Measurements from ENCODE around the gene IFT122. TPM values are rescaled to one million over a fixed set of nuclear protein-coding genes. Genes with fewer than 3 reads are reported as not detected.

Gene IFT122
- total RNA-seq, 1 donor from 2014 or later: 27.1 TPM

DNA sequence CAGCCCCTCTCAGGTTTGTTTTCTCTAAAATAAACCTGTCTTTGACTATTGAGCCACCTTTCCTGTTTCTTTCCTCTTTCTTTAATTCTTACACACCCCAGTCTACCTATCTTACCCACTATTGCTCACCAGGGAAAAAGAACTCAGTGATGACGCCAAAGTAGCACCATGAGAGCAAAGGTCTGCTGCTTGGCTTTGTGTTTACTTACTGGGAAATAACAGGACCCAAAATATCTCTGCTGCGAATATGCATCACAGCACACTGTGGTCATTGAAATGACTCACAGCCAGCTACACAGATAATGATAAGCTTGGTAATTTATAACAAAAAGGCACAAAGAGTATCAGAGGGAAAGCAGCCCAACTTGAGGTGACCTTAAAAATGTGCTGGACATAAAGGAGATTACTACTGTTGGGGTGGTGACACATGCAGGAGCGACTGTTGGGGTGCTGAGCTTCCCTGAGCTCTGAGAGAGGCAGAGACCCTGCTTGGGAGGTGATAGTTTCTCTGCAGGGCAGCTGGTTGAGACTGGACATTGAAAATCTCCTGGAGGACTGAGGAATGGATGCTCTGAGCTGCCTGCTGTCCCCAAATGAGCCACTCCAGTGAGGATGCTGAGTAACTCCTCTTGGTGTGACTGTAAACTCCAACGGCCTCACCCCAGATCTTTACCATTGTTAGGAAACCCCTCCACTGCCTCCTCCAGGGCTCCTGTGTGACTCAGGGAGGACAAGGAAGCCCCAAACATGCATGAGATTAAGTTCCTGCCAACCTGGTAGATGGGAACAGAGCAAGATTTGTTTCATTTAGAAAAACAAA is 26.1 kb upstream of the IFT122 start:
- DNase-seq (ENCODE audit: low read depth in 2 of 2): peak in 1 of 2 donors; percentile 81

- no peak for DNase-seq (ENCODE audit: low read depth in 2 of 2)
Measured at GRCh38 chr3:129415378-129415777, 24.6 kb upstream of the IFT122 start.

DNA sequence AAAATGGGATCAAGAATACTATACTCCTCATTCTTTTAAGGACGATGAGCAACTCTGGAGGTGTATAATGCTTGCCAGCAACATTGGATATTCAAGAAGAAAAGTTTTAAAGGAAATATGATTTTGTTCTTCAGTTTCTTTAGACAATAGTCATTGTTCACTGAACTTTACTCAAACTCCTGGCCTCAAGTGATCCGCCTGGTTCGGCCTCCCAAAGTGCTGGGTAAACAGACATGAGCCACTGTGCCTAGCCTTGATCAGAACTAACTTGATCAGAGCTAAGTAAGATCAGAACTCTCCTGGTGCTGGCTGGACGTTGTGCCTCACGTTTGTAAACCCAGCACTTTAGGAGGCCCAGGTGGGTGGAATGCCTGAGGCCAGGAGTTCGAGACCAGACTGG is 24.2 kb upstream of the IFT122 start:
- no peak for DNase-seq (ENCODE audit: low read depth in 2 of 2)

GRCh38 chr3:129416415-129416814 is 23.6 kb upstream of the IFT122 start:
- no peak for DNase-seq (ENCODE audit: low read depth in 2 of 2)

- peak; percentile 96 to 99 for DNase-seq (ENCODE audit: low read depth in 2 of 2)
Measured at GRCh38 chr3:129417326-129417725, 22.7 kb upstream of the IFT122 start.

DNA sequence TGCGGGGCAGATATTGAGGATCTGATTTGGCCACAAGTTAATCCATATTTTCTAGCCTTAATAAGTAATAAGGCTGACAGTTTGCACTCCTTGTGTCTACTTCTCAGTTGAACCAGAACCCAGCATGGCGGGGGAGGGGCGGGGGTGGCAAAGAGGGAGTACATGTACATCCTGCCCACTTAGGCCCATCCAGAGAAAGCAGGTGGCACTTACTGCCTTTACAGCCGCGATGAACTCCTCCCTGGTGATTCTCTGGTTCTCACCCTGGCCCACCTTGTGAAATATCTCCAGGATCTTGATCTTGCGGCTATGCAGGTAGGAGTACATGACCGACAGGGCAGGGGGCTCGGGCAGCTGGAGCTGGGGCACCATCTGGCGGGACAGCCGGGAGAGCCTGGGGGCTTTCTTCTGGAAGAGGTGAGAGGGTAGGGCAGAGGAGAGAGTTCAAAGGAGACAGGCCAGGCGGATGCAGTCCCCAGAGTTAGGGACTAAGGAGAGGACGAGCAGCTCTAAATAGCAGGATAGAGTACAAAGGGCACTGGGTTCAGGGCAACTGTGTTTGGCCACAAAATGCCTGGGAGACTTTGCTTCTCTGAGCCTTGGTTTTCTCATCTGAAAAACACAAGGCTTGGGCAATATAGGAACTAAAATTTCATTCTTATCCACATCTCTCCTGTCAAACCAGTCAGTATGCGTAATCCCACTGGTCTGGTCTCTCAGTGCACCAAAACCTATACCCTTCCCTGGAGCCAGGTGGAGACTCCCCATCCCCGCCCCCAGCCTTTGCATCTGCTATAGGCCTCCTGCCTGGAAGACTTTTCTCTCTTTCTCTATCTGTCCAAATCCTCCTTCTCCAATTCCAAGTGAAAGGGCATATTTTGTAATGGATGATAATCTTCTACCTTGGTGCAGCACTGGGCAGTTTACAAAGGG is 21.7 kb upstream of the IFT122 start:
- DNase-seq (ENCODE audit: low read depth in 2 of 2): no peak

GRCh38 chr3:129419476-129419875 is 20.5 kb upstream of the IFT122 start:
- DNase-seq (ENCODE audit: low read depth in 2 of 2): no peak

GRCh38 chr3:129421236-129421883 is 18.7 kb upstream of the IFT122 start:
- no peak for DNase-seq (ENCODE audit: low read depth in 2 of 2)

- peak in 1 of 2 donors; percentile 50 for DNase-seq (ENCODE audit: low read depth in 2 of 2)
Measured at GRCh38 chr3:129421988-129422745, 17.9 kb upstream of the IFT122 start.

- no peak for DNase-seq (ENCODE audit: low read depth in 2 of 2)
Measured at GRCh38 chr3:129422897-129423296, 17.1 kb upstream of the IFT122 start.

DNA sequence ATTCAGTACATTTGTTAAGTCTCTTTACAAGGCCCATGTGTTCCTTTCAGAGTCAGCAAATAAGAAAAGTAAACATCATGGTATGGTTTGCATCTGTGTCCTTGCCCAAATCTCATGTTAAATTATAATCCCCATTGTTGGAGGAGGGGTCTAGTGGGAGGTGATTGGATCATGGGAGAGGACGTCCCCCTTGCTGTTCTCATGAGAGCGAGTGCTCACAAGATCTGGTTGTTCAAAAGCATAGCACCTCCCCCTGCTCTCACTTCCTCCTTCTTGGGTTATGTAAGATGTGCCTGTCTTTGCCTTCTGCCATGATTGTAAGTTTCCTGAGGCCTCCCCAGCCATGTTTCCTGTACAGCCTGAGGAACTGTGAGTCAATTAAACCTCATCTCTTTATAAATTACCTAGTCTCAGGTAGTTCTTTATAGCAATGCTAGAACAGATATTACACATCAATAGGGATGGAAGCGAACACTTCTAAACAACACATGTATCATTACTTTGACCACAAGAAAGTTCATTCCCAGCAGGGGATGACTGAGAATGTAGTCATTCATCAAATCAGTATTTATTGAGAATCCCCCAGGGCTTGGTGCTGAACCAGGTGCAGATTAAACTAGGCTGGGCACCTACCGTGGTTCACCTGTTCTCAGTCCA is 15.7 kb upstream of the IFT122 start:
- DNase-seq (ENCODE audit: low read depth in 2 of 2): no peak

- no peak for DNase-seq (ENCODE audit: low read depth in 2 of 2)
Measured at GRCh38 chr3:129425213-129425612, 14.8 kb upstream of the IFT122 start.

DNA sequence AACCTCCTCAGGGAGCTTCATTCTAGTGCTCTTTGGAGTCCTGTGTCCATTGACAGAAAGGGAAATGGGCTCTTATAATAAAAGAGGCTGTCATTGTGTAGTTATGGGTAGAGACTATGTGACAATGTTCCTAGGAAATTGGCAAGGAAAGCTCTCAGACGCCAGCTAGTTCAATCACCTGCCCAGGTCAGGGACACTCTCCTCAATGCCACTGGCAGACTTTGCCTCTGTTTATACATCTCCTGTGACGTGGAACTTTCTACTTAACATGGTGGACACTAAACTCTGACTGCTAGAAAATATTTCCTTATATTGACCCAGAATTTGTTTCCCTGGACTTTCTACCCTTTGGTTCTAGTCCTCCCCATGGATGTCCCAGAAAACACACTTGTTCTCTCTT is 14.4 kb upstream of the IFT122 start:
- no peak for DNase-seq (ENCODE audit: low read depth in 2 of 2)

GRCh38 chr3:129428007-129428375 is 12.0 kb upstream of the IFT122 start:
- no peak for DNase-seq (ENCODE audit: low read depth in 2 of 2)

- peak; percentile 74 to 91 for DNase-seq (ENCODE audit: low read depth in 2 of 2)
Measured at GRCh38 chr3:129428376-129429079, 11.5 kb upstream of the IFT122 start, which contains the start of gene EFCAB12. Gene EFCAB12 (minus strand): TSS chr3:129428636. CDS start chr3:129428488, 148 bp downstream.

DNA sequence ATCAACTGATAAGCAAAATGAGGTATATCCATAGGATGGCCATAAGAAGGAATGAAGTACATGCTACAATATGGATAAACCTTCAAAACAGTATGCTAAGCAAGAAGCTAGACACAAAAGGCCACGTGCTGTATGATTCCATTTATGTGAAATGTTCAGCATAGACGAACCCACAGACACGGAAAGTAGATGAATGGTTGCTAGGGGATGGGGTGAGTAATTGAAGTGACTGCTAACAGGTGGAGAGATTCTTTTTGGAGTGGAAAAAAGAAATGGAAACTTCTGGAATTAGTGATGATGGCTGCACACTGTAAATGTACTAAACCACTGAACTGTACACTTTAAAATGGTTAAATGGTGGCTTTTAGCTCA is 11.0 kb upstream of the IFT122 start:
- no peak for DNase-seq (ENCODE audit: low read depth in 2 of 2)

- no peak for DNase-seq (ENCODE audit: low read depth in 2 of 2)
Measured at GRCh38 chr3:129429602-129430001, 10.4 kb upstream of the IFT122 start.

- DNase-seq (ENCODE audit: low read depth in 2 of 2): no peak
Measured at GRCh38 chr3:129432036-129432435, 8.0 kb upstream of the IFT122 start.

- DNase-seq (ENCODE audit: low read depth in 2 of 2): no peak
Measured at GRCh38 chr3:129432671-129433070, 7.4 kb upstream of the IFT122 start.

DNA sequence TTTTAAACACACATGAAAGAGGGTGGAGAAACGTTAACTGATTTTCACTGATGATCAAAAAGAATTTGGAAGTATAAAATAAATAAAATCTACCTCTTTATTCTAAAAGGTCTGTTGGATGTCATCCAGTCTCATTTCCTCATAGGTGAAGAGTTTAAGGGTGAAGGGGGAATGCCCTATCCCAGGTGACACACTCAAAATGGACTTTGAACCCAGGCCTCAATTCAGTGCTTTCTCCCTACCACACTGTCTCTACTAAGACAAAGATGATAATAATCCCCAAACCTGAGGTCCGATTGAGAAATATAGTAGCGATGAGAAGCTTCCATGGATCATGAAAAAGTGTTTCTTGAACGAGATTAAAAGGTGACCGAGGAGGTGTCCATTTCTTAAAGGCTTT is 6.5 kb upstream of the IFT122 start:
- DNase-seq (ENCODE audit: low read depth in 2 of 2): no peak

Data from dermis microvascular lymphatic vessel endothelial cell (primary cell).